ENCODE measurements around the gene ALX4. TPM values are rescaled to one million over a fixed set of nuclear protein-coding genes. Genes with fewer than 3 reads are reported as not detected.
A peak's percentile ranks its signal among the peaks of the same experiment; 100 is the strongest.

ALX4 gene
- total and polyA plus RNA-seq, 11 donors: 0.03 to 0.24 (median 0.10) TPM; not detected in 3

DNA sequence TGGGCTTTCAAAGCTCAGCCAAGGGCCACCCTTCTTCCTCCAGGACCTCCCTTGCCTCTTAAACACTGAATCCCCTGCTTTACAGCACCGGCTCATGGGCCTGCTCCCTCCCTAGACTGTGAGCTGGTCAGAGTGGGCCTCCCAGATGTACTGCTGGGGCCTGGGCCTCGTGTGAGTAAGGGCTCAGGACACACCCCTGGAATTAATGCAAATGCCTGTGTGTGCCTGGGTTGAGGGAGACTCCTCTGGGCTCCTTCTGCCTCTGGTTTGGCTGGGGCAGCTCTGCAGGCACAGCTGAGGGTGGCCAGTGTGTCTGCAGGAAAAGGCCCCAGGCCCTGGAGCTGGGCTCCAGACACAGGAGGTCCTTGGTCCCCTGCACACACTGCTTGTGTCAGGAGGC is 24.2 kb downstream of the ALX4 start:
- 56 to 79% (median 70%) methylated on average over 2 of the region's 2 CpGs for WGBS, 4 donors
- no peaks in the 10 kb centered on the region for H3K36me3 ChIP-seq
- no peaks in the 10 kb centered on the region for H3K4me1 ChIP-seq
- H3K9me3 ChIP-seq: no peaks in the 10 kb centered on the region
- H3K4me3 ChIP-seq: no peak overlapping the region
- no peaks in the 10 kb centered on the region for H3K27me3 ChIP-seq
- intact Hi-C loops (cut with DNase I): loop anchor here (1.0 to 10.0 kb wide), 7 partner anchors 151 to 329 kb away; no protein-coding TSS in a partner anchor
- H3K27ac ChIP-seq: no peak overlapping the region
- DNase-seq (no peak), ATAC-seq (peak in 1 of 4 donors; percentile 15)
- TF ChIP-seq POLR2A (IDR thresholded peaks at IDR 0.05) (no peak), CTCF (IDR thresholded peaks at IDR 0.05) (no peak)

GRCh38 chr11:44282620-44283019 is 27.3 kb downstream of the ALX4 start:
- TF ChIP-seq CTCF (IDR thresholded peaks at IDR 0.05) (no peak), POLR2A (IDR thresholded peaks at IDR 0.05) (no peak)
- DNase-seq (no peak), ATAC-seq (no peak)
- H3K36me3 ChIP-seq: no peaks in the 10 kb centered on the region
- WGBS, 4 donors: 93 to 97% (median 95%) methylated on average over 5 of the region's 5 CpGs
- H3K27ac ChIP-seq: no peak overlapping the region
- no peaks in the 10 kb centered on the region for H3K4me1 ChIP-seq
- no peaks in the 10 kb centered on the region for H3K27me3 ChIP-seq
- no peaks in the 10 kb centered on the region for H3K9me3 ChIP-seq
- H3K4me3 ChIP-seq: no peak overlapping the region
- intact Hi-C loops (cut with DNase I): loop anchor here in 7 of 10 donors (10.0 kb wide), 3 partner anchors 148 to 332 kb away; no protein-coding TSS in a partner anchor

DNA sequence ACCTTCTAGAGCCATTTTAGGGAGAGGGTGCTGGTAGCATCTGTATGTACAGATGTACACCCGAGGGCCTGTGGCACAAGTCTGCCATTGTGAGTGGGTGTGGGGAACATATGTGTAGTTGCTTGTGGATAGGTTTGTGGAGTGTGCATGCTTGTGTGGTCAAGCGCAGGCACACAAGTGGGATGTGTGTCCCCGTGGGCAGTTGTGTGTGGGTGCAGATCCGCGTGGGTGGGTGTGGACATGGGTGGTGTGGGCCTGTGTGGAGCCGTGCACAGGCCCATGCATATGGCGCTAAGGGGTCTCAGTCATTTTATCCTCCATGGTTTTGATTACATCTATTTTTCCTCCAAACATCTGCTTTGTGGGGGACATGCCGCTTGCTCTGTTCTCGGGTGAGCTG is 28.8 kb downstream of the ALX4 start:
- intact Hi-C loops (cut with DNase I): loop anchor here in 7 of 10 donors (10.0 kb wide), 3 partner anchors 146 to 334 kb away; no protein-coding TSS in a partner anchor
- DNase-seq (no peak), ATAC-seq (no peak)
- WGBS, 4 donors: 95 to 98% (median 97%) methylated on average over 9 of the region's 9 CpGs
- H3K27me3 ChIP-seq: no peaks in the 10 kb centered on the region
- H3K4me1 ChIP-seq: no peaks in the 10 kb centered on the region
- H3K4me3 ChIP-seq: no peak overlapping the region
- no peak overlapping the region for H3K27ac ChIP-seq
- TF ChIP-seq CTCF (IDR thresholded peaks at IDR 0.05) (no peak), POLR2A (IDR thresholded peaks at IDR 0.05) (no peak)
- H3K36me3 ChIP-seq: no peaks in the 10 kb centered on the region
- H3K9me3 ChIP-seq: no peaks in the 10 kb centered on the region

DNA sequence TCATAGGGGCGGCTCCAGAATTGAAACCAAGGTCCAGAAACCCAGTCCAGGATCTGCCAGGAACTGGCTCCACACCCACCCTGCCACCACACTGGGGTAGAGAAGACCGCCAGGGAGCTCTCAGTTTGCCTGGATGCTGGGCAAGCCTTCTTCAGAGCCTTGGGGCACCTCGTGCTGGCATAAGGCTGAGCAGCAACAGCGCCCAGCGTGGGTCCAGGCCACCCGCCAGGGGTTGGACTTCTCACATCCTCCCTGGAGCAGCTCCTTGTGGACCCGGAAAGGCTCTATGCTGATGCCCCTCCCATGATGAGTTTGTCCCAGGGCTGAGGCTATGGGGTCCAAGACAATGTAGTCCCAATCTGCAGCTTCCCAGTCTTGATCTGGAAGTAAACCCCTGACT is 29.7 kb downstream of the ALX4 start:
- no peaks in the 10 kb centered on the region for H3K4me1 ChIP-seq
- no peak for DNase-seq

DNA sequence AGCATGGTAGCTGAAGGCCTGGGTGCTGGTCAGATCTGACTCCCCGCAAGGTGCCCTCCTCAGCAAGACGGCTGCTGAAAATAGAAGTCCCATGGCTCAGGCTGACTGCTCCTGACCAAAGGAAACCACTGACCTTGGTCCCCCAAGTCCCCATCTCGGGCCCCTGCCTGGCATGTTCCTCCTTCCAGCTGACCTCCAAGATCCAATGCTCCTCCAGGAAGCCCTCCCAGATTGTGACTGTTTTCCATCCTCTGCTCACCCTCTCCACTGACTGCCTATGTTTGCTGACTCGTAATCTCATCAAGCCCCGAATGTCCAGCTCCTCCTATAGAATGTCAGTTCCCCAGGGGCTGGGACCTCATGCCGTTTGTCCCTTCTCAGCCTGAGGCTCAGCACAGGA is 30.5 kb downstream of the ALX4 start:
- Histone ChIP-seq H3K27me3 (no peaks in the 10 kb centered on the region), H3K27ac (no peak overlapping the region), H3K4me1 (no peaks in the 10 kb centered on the region), H3K36me3 (no peaks in the 10 kb centered on the region), H3K4me3 (no peak overlapping the region), H3K9me3 (no peaks in the 10 kb centered on the region)
- 76 to 91% (median 85%) methylated on average over 5 to 6 of the region's 6 CpGs for WGBS, 4 donors
- no peak for TF ChIP-seq CTCF (IDR thresholded peaks at IDR 0.05)
- no peak for TF ChIP-seq POLR2A (IDR thresholded peaks at IDR 0.05)
- intact Hi-C loops (cut with DNase I): loop anchor here in 2 of 10 donors (10.0 kb wide), 2 partner anchors 65 to 175 kb away; no protein-coding TSS in a partner anchor
- no peak for ATAC-seq
- no peak for DNase-seq

More for the DNA sequence above, 29.7 kb downstream of the ALX4 start:
- Histone ChIP-seq H3K27me3 (no peaks in the 10 kb centered on the region), H3K27ac (no peak overlapping the region), H3K4me3 (no peak overlapping the region), H3K9me3 (no peaks in the 10 kb centered on the region), H3K36me3 (no peaks in the 10 kb centered on the region)
- WGBS, 4 donors: 91 to 100% (median 95%) methylated on average over 5 to 7 of the region's 7 CpGs
- intact Hi-C loops (cut with DNase I): loop anchor here in 7 of 10 donors (10.0 kb wide), 3 partner anchors 145 to 335 kb away; no protein-coding TSS in a partner anchor
- no peak for TF ChIP-seq POLR2A (IDR thresholded peaks at IDR 0.05)
- ATAC-seq: no peak
